HL-60 (cell line): ENCODE data around the gene SEPTIN7.

Experiments
- CTCF ChIP-seq: IDR thresholded peaks from one replicate; pipeline ENCODE4 v1.5.1; 2011; ENCODE audit warnings: low read length, control low read depth, inconsistent platforms; ENCODE audit not compliant: insufficient read depth
- REST ChIP-seq: IDR thresholded peaks from 2 replicates; pipeline ENCODE4 v1.6.1; 2012; ENCODE audit warnings: low read depth; ENCODE audit not compliant: insufficient replicate concordance

GRCh38 chr7:35762781-35763180 lies 38.1 kb upstream of the SEPTIN7 start:
- TF ChIP-seq CTCF (no peak), REST (no peak)
